Measurements from ENCODE around the gene MATN1.
"Not testable (repeated sequence)": the region's sequence is repeated elsewhere in the genome, so short reads cannot be mapped to it uniquely, and the experiment has no call there.

Gene MATN1

DNA sequence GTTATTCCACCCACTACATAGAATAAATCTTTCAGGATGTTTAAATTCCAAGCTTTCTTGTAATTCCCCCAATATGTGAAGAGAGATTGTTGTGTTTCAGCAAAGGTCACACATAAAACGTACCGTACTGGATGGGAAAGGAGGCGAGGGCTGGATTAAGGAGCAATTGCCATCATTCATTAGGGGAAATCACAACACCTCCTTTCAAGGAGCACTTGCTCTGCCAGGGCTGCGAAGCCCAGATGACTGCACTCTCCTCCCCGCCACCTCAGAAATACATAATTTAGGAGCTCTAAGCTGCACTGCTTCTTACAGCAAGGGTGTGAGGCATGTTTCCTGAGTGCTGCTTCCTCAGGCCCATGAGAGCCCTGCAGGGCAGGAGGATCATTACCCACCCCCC is 29.6 kb downstream of the MATN1 start:
- DNase-seq, result no peak

DNA sequence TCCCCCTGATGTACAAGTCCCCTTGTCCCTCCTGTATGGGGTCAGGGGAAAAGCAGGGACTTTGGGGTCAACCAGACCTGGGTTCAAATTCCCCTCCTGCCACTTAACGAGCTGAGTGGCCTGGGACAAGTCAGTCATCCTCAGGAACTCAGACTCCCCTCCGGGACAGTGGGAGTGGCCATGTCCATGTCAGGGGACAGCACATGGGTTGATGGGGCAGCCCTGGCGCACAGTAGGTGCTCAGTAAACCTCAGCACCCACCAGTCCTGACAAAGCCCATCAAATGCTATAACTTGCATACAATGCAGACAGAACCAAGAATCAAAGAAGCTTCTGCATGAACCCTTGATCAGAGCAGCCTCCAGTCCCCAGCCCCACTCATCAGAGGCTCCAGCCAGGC is 30.0 kb downstream of the MATN1 start:
- DNase-seq, result no peak

DNA sequence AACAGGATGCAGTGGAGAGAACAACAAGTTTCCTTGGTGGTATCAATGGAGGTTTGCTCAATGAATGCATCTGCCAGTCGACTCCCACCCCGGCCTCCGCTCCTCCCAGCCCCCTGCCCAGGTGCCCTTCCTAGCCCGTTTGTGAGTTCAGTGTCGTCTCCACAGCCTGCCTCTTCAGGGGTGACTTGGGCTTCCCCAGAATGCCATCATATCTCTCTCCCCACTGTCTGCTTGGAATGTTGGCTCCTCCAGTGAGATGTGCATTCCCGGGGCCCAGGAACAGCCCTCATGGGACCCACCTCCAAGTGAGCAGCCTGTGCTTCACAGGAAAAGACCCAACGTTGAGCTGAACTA is 30.5 kb downstream of the MATN1 start:
- no peak for DNase-seq

DNA sequence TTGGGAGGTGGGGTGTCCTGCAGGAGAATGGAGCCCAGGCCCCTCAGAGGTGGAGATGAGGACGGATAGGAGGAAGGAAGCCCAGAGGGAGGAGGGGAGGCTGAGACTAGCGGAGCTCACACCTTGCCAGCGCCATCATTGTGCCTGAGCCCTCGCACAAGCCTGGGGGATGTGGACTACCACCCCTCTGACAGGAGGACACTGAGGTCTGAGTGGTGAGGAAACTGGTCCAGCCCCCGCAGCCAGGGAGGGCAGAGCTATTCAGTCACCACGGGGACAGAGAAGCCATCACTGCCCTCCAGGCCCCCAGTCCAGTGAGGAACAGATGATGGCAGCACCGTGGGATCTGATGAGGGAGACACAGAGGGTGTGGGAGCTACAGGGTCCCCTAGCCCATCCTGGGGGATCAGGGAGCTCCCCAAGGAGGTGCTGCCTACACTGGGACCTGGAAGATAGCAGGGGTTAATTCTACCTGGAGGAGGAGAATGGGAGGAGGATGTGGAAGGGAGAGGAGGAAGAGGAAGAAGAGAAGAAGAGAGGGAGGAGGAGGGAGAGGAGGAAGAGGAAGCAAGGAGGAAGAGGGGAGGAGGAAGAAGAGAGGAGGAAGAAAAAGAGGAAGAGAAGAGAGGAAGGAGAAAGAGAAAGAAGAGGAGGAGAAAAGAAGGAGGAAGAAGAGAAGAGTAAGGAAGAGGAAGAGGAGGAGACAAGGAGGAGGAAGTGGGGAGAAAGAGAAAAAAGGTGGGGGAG is 31.0 kb downstream of the MATN1 start:
- DNase-seq, result no peak

DNA sequence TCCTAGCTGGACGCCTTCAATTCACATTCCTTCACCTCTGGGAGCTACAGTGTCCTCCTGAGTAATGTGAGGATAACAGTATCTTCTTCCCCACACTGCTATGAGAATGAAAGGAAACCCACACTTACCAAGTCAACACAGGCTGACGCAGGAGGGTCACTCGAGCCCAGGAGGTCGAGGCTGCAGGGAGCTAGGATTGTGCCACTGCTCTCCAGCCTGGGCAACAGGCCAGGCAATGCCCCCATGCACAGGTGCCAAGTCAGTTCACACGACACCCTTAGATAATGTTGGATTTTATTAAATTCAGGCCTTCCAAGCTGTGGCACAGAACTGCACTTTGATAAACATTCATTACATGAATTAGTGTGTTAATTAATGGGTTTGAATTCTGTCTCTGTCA is 31.9 kb downstream of the MATN1 start:
- no peak for DNase-seq

DNA sequence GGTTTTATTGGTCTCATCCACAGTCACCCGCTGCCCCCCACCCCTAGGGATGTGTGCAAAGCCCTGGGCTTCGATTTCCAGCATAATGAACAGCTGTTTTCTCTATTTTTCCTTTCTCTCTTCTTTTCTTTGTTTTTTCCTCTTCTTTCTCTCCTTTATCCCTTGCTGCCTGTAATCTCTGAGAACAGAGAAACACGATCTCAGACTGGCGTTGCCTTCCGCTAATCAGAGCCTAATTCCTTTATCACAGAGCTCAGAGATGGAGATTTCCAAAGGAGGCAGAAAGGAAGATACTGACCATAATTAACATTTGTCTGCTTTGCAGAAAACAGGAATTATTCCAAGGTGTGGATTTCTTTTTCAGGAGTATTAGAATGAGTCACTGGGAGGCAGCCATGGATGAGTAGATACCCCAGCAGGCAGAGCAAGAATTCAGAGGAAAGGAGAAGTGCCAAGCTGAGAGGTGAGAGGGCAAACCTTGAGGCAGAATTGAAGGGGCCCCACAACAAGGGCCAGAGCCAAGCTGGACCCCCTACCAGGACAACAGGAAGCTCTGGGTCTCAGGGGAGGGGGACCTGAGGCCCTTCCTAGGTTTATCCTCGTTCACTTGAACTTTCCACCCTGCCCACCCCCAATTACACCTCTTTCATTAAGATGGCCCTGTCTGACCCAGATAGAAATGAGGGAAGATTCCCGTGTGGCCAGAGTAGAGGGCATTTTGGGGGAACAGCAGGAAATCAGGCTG is 33.3 kb downstream of the MATN1 start:
- no peak for DNase-seq

DNA sequence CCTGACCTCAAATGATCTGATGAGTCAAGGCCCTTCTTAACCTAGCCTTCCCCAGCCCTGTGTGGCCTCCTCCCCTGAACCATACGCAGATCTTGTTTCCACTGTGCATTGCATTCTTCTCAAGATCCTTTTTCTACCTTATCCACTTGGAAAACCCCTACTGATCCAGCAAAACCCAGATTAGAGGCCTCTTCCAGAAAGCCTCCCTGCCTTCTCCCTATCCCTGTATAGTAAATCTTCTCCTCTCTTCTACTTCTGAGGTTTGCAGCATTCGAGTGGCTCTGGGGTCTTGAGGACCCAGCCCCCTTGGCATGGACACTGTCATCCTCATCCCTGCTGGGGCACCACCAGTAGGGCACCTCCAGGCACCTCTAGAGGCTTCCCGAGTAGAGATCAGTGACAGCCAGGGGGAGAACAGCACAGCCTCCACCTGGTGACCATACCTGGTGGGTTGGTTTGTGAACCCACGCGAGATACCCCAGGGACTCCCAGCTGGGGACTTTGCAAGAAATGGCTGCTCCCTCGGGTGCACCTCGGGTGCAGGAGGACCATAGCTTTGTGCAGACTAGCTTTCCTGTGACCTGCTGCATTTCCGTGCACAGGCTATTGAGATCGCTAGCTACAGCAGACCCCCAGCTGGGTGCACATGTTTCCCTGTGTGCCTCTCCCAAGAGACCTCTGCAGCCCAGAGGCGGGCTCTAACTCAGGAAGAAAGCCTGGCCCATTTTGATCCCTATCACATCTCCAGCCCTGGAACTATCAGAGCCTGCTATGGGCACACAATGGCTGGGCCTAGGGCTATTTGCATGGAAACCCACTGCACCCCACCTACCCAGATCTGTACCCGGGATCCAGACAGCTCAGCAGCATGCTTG is 34.2 kb downstream of the MATN1 start:
- DNase-seq, result no peak

DNA sequence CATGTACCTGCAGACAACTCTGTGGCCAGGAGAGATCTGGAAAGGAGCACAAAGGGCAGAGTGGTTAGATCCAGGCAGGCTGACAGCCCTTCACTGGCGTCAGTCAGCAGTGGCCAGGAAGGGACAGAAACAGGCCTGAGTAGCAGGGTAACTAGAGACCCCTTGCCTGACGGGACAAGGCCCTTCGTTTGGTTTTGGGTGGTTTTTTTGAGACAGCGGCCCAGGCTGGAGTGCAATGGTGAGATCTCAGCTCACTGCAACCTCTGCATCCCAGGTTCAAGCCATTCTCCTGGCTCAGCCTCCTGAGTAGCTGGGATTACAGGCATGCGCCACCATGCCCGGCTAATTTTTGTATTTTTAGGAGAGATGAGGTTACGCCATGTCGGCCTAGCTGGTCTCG is 34.9 kb downstream of the MATN1 start:
- not testable (repeated sequence) for DNase-seq

DNA sequence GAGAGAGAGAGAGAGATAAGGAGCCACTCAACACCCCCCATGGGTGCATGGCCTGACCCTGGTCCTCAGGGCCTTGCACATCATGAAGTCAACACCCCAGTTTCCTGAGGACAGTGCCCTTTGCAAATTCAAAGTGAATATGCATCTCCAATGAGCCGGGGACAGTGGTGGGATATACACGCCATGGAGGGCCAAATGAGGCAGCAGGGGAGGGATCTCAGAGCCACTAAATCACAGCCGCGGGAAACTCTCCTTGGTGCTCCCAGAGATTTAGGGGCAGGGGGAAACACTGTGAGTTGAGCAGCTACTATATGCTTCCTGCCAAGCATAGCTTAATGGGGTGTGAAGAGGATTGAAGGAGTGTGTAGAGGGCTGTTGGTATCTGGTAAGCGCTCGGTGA is 35.5 kb downstream of the MATN1 start:
- no peak for DNase-seq

DNA sequence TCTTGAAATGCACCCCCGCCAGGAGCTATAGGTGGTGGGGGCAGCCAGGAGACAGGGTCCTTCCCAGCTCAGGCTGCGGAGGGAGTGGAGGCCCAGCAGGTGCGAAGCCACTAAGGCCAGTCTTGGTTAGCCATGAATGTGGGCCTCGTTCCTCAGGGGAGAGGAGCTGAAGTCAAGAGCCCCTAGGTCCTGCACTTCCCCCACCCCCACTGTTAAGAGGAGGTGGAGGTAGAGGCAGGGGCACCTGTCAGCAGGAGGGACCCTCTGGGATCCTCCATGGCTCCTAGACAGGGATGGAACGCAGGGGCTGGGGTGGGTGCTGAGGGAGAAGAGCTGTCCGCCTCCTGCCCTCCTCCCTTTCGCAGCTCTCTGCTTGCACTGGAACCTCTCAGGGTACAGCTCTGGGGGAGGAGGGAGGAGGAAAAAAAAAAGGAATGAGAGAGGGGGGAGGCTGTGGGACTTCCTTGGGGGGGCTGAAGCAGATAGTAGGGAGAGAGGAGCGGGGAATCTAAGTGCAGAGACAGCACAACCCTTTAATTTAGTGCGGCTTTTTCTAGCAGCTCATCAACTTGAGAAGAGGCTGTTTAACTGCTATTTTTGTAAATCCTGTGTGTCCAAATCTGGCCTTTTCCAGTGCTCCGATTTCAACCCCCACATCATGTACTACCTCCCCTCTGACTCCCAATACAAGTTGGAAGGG is 37.0 kb downstream of the MATN1 start:
- no peak for DNase-seq

DNA sequence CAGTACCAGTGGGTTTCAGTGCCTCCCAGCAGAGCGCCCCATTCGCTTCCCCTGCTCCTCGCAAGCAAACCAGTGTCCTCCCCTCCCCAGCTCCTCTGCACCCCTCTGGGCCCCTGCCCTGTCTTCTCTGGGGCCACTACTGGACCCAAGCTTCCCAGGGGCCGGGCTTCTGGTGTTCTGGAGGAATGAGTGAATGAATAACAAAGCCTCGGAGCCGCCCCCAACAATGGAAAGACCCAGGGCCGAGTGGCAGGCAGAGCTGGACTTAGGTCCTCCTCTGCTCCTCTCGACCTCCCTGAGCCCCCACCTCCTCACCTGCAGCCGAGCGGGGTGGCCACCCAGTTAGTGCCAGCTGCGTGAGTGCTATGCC is 37.6 kb downstream of the MATN1 start:
- no peak for DNase-seq

DNA sequence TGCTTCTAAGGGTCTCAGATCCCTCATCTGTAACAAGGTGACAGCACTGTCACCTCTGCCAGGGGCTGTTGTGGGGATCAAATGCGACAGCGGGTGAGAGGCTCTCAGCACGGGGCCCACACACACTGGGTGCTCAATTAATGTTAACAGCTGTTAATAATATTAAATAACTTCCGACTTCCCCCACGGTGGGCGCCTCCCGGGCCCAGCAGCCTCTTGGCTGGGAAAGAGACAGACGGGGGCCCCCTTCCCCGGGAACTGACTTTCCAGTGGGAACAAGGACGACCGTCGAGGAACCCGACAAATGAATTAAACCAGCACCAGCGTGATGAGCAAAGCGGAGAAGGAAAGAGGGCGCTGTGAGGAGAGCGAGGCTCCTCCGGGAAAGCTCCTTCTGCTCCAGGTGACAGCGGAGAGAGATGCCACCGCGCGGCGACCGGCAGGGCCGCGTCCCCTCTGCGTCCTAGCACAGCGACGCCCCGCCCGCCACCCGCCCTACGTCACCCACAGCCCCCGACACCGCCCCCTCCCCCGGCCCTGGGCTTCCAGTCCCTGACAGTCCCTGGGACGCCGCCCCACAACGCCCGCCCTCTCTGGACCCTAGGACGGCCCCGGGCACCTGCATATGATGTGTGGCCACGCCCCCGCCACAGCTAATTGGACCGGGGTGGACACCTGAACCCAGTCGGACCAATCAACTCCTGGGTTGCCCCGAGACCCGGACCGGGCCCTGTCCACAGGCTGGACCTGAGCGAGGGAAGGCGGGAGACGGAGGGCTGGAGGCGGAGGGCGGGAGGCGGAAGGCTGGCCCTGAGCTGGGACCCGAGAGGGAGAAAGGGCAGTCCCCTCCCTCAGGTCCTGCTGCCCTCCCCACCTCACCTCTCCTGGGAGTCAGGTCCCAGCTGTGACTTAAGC is 38.2 kb downstream of the MATN1 start:
- peak; percentile 21 for DNase-seq

DNA sequence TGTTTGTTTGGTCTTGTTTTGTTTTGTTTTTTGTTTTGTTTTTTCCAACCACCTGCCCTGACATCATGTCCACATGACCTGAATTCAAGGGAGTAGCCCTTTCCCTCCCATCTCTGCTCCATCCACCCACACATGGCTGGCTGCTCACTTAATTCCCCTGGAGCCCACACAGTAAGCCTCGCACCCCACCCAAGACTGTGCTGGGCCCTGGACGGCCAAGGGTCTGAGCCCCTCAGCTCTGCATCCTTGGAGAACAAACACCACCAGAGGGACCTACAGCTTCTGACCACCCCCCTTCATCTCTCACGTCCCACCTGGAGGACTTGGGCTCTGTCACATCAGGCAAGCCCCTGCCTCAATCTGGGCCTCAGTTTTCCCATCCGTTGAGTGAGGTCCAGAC is 39.1 kb downstream of the MATN1 start:
- no peak for DNase-seq

DNA sequence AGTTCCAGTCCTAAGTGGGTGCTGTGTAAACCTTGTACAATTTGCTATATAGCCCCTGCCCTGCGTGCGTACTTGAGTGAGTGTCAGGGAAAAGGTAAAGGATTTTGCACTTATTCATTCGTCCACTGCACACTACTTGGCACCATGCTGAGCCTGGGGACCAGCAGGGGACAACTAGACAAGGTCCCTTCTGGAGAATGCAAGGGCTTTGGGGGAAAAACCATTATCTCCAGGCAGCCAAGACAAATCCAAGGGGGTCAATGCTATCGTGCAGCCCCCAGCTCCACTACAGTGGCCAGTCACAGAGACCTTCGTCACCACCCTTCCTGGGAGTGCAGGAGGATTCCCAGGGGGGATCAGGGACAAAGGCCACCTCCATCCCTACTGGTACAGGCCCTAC is 39.7 kb downstream of the MATN1 start:
- DNase-seq, result no peak

DNA sequence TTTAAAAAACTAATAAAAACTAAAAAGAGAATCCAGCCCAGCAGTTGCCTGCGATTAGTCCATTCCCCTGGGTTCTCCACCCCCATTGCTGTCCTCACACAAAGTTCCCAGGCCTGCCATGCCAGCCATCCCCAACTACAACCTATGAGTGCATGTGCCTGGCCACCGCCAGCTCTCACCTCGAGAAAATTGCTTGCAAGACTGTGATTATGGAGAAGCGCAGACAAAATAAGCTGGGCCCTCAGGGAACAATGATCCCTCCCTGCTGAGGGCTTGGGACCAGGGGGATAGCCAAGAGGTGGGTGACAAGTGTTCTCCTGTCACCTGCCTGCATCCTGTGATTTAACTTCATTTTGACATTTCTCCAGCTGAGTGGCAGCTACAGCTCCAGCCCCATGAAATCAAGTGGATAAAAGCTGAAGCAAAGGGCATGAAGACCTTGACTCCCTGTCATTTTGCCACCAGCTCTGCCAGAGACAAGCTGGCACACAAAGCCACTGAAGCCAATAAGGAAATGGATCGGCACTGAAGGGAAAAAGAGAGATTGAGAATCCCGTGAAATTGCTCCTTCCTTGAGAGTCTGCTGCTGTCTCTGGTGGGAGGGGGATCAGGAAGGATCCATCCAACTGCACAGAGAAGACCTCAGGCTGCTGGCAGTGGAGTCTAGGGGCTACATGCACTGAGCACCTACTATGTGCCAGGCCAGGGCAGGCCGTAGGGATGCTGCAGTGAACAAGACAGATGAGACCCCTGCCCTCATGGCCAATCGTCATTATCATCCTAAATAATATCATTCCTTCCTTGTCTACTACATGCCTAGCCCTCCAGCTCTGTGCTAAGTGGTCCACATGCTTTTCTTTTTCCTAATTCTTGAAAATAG is 40.7 kb downstream of the MATN1 start:
- DNase-seq, result no peak

DNA sequence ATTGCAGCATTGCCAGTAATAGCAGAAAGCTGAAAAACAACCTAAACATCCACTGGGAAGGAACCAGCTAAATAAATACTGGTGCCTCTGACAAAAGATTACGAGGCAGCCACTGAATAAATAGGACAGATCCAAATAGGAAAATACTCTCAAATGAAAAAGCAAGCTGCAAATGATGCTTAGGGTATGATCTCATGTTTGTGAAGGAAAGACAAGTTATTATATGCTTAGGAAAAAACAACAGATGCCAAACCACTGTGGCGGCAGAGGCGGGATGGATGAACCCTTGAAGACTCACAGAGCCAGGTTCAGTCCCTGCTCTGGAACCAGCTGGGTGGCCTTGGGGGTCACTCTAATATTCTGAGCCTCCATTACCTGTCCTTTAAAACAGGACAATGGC is 41.6 kb downstream of the MATN1 start:
- DNase-seq, result no peak

DNA sequence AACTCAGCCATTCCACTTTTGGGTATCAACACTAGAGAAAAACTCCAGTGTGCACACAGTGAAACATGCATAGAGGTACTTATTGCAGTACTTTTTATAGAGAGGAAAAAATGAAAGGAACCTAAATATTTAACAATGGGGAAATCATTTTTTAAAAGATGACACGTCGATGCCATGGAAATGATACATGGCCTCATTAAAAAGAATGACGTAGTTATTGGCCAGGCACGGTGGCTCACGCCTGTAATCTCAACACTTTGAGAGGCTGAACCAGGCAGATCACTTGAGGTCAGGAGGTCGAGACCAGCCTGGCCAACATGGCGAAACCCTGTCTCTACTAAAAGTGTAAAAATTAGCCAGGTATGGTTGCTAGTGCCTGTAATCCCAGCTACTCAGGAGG is 42.5 kb downstream of the MATN1 start:
- no peak for DNase-seq

DNA sequence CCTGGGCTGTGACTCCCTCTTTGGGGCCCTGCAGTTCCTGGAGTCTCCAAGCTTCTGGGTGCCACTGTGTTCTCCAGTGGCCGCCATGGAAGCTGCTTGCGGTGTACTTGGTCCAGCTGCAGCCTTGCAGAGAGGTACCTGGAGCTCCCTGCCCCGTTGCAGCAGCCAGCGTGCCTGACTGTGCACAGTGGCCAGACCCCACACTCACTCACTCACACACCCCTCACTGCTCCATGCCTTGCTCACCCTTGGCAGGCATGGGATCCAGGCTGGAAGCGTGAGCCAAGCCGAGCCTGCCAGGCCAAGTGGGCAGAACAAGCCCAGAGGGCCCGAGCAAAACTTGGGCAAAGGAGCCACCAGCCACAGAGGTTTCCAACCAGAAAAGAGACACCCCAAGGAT is 43.0 kb downstream of the MATN1 start:
- DNase-seq, result no peak

DNA sequence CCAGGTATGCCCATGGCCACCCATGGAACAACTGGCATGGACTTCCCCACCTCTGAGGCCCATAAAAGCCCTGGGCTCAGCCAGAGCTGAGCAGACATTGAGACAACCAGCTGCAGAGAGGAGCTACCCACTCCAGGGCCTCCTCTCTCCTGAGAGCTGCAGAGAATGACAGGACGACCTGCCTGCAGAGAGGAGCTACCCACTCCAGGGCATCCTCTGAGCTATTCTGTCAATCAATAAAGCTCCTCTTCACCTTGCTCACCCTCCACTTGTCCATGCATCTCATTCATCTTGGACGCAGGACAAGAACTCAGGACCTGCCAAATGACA is 43.4 kb downstream of the MATN1 start:
- DNase-seq, result no peak

DNA sequence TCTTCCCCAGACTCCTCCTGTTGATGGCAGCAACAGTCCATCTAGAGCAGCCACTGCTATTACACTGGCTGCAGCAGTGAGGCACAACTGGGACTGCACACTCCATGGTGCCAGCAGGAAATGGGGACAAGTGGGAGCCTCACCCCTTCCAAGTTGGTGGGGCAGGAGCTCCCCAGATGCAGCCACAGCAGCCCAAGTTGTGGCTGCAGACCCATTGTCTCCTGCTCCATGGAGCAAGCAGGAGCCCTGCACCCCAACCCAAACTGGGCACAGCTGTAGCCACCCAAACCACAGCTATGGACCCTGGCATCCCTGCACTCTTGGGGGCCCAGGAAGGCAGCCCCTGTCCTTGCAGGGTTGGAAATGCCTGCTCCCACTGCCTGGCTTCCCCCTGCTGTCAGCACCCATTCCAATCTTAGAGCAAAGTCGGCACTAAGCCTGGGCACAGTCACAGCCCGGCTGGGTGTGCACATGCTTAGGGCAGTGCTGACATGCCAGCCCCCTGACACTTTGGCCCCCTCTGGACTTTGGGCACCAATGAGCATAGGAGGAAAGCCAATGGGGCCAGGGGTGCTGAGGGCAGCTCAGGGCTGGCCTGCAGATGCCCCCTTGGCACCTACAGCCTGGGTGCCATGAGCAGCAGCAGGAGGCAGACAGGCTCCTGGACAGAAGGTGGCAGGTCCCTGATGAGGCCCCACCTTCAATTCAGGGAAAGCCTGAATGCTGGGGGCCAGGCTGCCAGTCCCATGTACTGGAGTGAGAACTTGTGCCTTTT is 44.0 kb downstream of the MATN1 start:
- no peak for DNase-seq

Measured in CD4-positive, alpha-beta T cell treated with Interleukin-17A for 1 hour (primary cell).